Measurements from ENCODE around the gene ADAMTS18. TPM values are rescaled to one million over a fixed set of nuclear protein-coding genes. Genes with fewer than 3 reads are reported as not detected.

The ADAMTS18 gene
- total RNA-seq, 2 donors from 2014 or later, result 2.7 TPM; not detected in 1

- no peak for DNase-seq (ENCODE audit: low spot score)
- TF ChIP-seq POLR2A (IDR thresholded peaks at IDR 0.05) (no peak), CTCF (IDR thresholded peaks at IDR 0.05) (no peak), POLR2AphosphoS5 (IDR thresholded peaks at IDR 0.05) (no peak)
- 91% methylated on average over 5 of the region's 5 CpGs for WGBS
- intact Hi-C loops (cut with DNase I), result no loop called here
- no peaks in the 10 kb centered on the region for H3K27me3 ChIP-seq (replicated peaks; ENCODE audit: insufficient read depth)
- no peak overlapping the region for H3K27ac ChIP-seq
- no peaks in the 10 kb centered on the region for H3K4me1 ChIP-seq (replicated peaks)
- no peak overlapping the region for H3K4me3 ChIP-seq
- H3K9me3 ChIP-seq, result no peaks in the 10 kb centered on the region
- H3K36me3 ChIP-seq, result no peaks in the 10 kb centered on the region
Observed at GRCh38 chr16:77302249-77302648, 132.6 kb downstream of the ADAMTS18 start.

GRCh38 chr16:77300256-77300655 lies 134.6 kb downstream of the ADAMTS18 start:
- no peak overlapping the region for H3K4me3 ChIP-seq
- no peaks in the 10 kb centered on the region for H3K36me3 ChIP-seq
- no peak for TF ChIP-seq POLR2AphosphoS5 (IDR thresholded peaks at IDR 0.05)
- TF ChIP-seq POLR2A (IDR thresholded peaks at IDR 0.05), result no peak
- no peak for TF ChIP-seq CTCF (IDR thresholded peaks at IDR 0.05)
- H3K27ac ChIP-seq, result no peak overlapping the region
- H3K27me3 ChIP-seq (replicated peaks; ENCODE audit: insufficient read depth), result no peaks in the 10 kb centered on the region
- 75% methylated on average over 3 of the region's 3 CpGs for WGBS
- intact Hi-C loops (cut with DNase I), result no loop called here
- H3K9me3 ChIP-seq, result no peaks in the 10 kb centered on the region
- no peaks in the 10 kb centered on the region for H3K4me1 ChIP-seq (replicated peaks)
- DNase-seq (ENCODE audit: low spot score), result no peak

- no peaks in the 10 kb centered on the region for H3K9me3 ChIP-seq
- no peaks in the 10 kb centered on the region for H3K36me3 ChIP-seq
- DNase-seq (ENCODE audit: low spot score), result no peak
- H3K27ac ChIP-seq, result no peak overlapping the region
- no peaks in the 10 kb centered on the region for H3K4me1 ChIP-seq (replicated peaks)
- WGBS, result 93% methylated on average over 1 of the region's 1 CpG
- TF ChIP-seq POLR2AphosphoS5 (IDR thresholded peaks at IDR 0.05) (no peak), CTCF (IDR thresholded peaks at IDR 0.05) (no peak), POLR2A (IDR thresholded peaks at IDR 0.05) (no peak)
- no peaks in the 10 kb centered on the region for H3K27me3 ChIP-seq (replicated peaks; ENCODE audit: insufficient read depth)
- intact Hi-C loops (cut with DNase I), result loop anchor here (10.0 kb wide), 1 partner anchor 55 kb away; no protein-coding TSS in a partner anchor
- H3K4me3 ChIP-seq, result no peak overlapping the region
Observed at GRCh38 chr16:77299395-77299794, 135.4 kb downstream of the ADAMTS18 start.

GRCh38 chr16:77298418-77299360 lies 136.1 kb downstream of the ADAMTS18 start:
- H3K4me3 ChIP-seq, result no peak overlapping the region
- no peak for DNase-seq (ENCODE audit: low spot score)
- TF ChIP-seq CTCF (IDR thresholded peaks at IDR 0.05), result no peak
- TF ChIP-seq POLR2AphosphoS5 (IDR thresholded peaks at IDR 0.05), result no peak
- no peak for TF ChIP-seq POLR2A (IDR thresholded peaks at IDR 0.05)
- WGBS, result 51% methylated on average over 12 of the region's 12 CpGs
- H3K4me1 ChIP-seq (replicated peaks), result no peaks in the 10 kb centered on the region
- no peaks in the 10 kb centered on the region for H3K9me3 ChIP-seq
- no peaks in the 10 kb centered on the region for H3K27me3 ChIP-seq (replicated peaks; ENCODE audit: insufficient read depth)
- intact Hi-C loops (cut with DNase I), result loop anchor here (10.0 kb wide), 1 partner anchor 56 kb away; no protein-coding TSS in a partner anchor
- H3K27ac ChIP-seq, result no peak overlapping the region
- H3K36me3 ChIP-seq, result no peaks in the 10 kb centered on the region

All from prostate gland (tissue), 2 donors.